ENCODE data around the gene CIDEC. TPM values are rescaled to one million over a fixed set of nuclear protein-coding genes. Genes with fewer than 3 reads are reported as not detected.

CIDEC gene
- total RNA-seq, 4 donors from 2014 or later, result 2.8 to 23.7 (median 9.0) TPM

- 78 to 80% methylated on average over 12 of the region's 12 CpGs for WGBS, 2 donors
- H3K4me3 ChIP-seq (ENCODE audit: low read depth, poor library complexity, severe bottlenecking), result no peak overlapping the region
- intact Hi-C loops (cut with DNase I; ENCODE audit: low total_unique reads), result no loop called here
- DNase-seq (ENCODE audit: low spot score in 2 of 2), result no peak
- TF ChIP-seq, protein P1, sequence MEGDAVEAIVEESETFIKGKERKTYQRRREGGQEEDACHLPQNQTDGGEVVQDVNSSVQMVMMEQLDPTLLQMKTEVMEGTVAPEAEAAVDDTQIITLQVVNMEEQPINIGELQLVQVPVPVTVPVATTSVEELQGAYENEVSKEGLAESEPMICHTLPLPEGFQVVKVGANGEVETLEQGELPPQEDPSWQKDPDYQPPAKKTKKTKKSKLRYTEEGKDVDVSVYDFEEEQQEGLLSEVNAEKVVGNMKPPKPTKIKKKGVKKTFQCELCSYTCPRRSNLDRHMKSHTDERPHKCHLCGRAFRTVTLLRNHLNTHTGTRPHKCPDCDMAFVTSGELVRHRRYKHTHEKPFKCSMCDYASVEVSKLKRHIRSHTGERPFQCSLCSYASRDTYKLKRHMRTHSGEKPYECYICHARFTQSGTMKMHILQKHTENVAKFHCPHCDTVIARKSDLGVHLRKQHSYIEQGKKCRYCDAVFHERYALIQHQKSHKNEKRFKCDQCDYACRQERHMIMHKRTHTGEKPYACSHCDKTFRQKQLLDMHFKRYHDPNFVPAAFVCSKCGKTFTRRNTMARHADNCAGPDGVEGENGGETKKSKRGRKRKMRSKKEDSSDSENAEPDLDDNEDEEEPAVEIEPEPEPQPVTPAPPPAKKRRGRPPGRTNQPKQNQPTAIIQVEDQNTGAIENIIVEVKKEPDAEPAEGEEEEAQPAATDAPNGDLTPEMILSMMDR (IDR thresholded peaks at IDR 0.05), result no peak
- TF ChIP-seq POLR2A (IDR thresholded peaks at IDR 0.05), result no peak
Measured at GRCh38 chr3:9837701-9838582, 42.1 kb downstream of the CIDEC start.

- H3K4me3 ChIP-seq (ENCODE audit: low read depth, poor library complexity, severe bottlenecking), result no peak overlapping the region
- intact Hi-C loops (cut with DNase I; ENCODE audit: low total_unique reads), result no loop called here
- 78 to 85% methylated on average over 16 to 18 of the region's 18 CpGs for WGBS, 2 donors
- TF ChIP-seq POLR2A (IDR thresholded peaks at IDR 0.05), result no peak
- TF ChIP-seq, protein P1 (IDR thresholded peaks at IDR 0.05), result peak in 1 of 3 donors; percentile 49
- no peak for DNase-seq (ENCODE audit: low spot score in 2 of 2)
Measured at GRCh38 chr3:9834520-9835380, 45.3 kb downstream of the CIDEC start.

GRCh38 chr3:9833078-9833477, 47.0 kb downstream of the CIDEC start:
- no peak overlapping the region for H3K4me3 ChIP-seq (ENCODE audit: low read depth, poor library complexity, severe bottlenecking)
- intact Hi-C loops (cut with DNase I; ENCODE audit: low total_unique reads), result no loop called here
- no peak for TF ChIP-seq POLR2A (IDR thresholded peaks at IDR 0.05)
- TF ChIP-seq, protein P1 (IDR thresholded peaks at IDR 0.05), result no peak
- WGBS, 2 donors, result 93 to 94% methylated on average over 4 to 9 of the region's 9 CpGs
- no peak for DNase-seq (ENCODE audit: low spot score in 2 of 2)

DNA sequence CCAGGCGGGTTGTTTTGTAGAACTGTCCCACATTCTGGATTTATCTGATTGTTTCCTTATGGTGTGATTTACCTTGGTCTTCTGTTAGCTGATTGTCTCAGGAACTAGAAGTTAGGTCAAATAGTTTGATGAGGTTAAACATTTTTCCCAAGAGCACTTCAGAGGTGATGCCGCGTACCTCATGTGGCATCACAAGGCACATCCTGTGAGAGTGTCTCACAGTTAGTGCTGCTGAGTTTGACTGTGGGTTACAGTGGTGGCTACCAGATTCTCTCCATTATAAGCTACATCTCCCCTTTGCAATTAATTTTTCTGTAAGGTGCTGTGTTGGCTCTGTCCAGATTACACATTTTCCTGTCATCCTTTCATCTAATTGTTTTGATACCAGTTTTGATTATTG, 48.8 kb downstream of the CIDEC start:
- DNase-seq (ENCODE audit: low spot score in 2 of 2), result no peak
- TF ChIP-seq POLR2A (IDR thresholded peaks at IDR 0.05), result no peak
- TF ChIP-seq, protein P1 (IDR thresholded peaks at IDR 0.05), result no peak
- WGBS, 2 donors, result 91 to 96% methylated on average over 3 of the region's 3 CpGs
- H3K4me3 ChIP-seq (ENCODE audit: low read depth, poor library complexity, severe bottlenecking), result no peak overlapping the region
- intact Hi-C loops (cut with DNase I; ENCODE audit: low total_unique reads), result no loop called here

- intact Hi-C loops (cut with DNase I; ENCODE audit: low total_unique reads), result no loop called here
- WGBS, 2 donors, result 91 to 100% methylated on average over 8 to 12 of the region's 17 CpGs
Measured at GRCh38 chr3:9828801-9829755, 51.0 kb downstream of the CIDEC start.

More at GRCh38 chr3:9828801-9829755, 51.0 kb downstream of the CIDEC start:
- no peak overlapping the region for H3K4me3 ChIP-seq (ENCODE audit: low read depth, poor library complexity, severe bottlenecking)
- TF ChIP-seq POLR2A (IDR thresholded peaks at IDR 0.05), result no peak
- TF ChIP-seq, protein P1 (IDR thresholded peaks at IDR 0.05), result no peak
- no peak for DNase-seq (ENCODE audit: low spot score in 2 of 2)
